Thyroid gland (tissue), 4 donors: ENCODE data around the gene RHBDD1.

Experiments
- POLR2A ChIP-seq, 2 donors: fragments of 450-650 bp; IDR thresholded peaks; one replicate each; pipeline ENCODE4 v1.6.1; 2017; ENCODE audit warnings: antibody characterized with exemption in 2 of 2, mild to moderate bottlenecking in 2 of 2, moderate library complexity in 1 of 2
- TF ChIP-seq, protein P1 (sequence below), 6 experiments: fragments of 200-600 bp in 3 of 6; fragments of 450-650 bp in 3 of 6; sonication (generic) in 3 of 6; IDR thresholded peaks; one replicate each; pipeline ENCODE4 v1.5.1; 2016 to 2019; ENCODE audit warnings: antibody characterized with exemption in 6 of 6, mild to moderate bottlenecking in 2 of 6, inconsistent platforms in 1 of 6, moderate library complexity in 1 of 6

DNA sequence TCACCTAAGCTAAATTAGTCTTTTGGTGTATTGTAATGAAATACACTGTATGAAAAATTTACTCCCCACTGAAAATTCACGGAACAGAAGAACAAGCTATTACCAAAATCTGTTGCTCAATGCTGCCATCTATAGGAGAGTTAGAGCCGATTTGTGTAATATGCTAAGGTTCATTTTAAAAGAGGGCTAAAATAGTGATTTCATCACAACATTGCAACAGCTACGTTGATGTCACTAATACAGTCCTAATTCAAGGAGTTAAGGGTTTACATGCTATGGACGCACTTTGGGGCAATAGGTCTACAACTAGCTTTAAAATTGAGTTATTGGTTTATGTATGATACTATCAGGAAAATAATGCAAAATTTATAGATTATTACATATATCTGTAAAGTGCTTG, 33.3 kb upstream of the RHBDD1 start:
- TF ChIP-seq, protein P1, sequence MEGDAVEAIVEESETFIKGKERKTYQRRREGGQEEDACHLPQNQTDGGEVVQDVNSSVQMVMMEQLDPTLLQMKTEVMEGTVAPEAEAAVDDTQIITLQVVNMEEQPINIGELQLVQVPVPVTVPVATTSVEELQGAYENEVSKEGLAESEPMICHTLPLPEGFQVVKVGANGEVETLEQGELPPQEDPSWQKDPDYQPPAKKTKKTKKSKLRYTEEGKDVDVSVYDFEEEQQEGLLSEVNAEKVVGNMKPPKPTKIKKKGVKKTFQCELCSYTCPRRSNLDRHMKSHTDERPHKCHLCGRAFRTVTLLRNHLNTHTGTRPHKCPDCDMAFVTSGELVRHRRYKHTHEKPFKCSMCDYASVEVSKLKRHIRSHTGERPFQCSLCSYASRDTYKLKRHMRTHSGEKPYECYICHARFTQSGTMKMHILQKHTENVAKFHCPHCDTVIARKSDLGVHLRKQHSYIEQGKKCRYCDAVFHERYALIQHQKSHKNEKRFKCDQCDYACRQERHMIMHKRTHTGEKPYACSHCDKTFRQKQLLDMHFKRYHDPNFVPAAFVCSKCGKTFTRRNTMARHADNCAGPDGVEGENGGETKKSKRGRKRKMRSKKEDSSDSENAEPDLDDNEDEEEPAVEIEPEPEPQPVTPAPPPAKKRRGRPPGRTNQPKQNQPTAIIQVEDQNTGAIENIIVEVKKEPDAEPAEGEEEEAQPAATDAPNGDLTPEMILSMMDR (IDR thresholded peaks at IDR 0.05) = peak in 5 of 6 experiments; percentile 26 to 78 (median 64)
- no peak for TF ChIP-seq POLR2A (IDR thresholded peaks at IDR 0.05)
